CD4-positive, alpha-beta T cell treated with Interleukin-6 at 100 ng/mL for 8 hours (primary cell): ENCODE results near the gene PRAMEF25.
"Not testable (repeated sequence)": the region's sequence is repeated elsewhere in the genome, so short reads cannot be mapped to it uniquely, and the experiment has no call there.

Source experiments
- DNase-seq: peaks from one replicate; pipeline ENCODE4 v3.0.0-alpha.2; 2020; ENCODE audit warnings: mixed read lengths, low spot score

PRAMEF25 gene

DNA sequence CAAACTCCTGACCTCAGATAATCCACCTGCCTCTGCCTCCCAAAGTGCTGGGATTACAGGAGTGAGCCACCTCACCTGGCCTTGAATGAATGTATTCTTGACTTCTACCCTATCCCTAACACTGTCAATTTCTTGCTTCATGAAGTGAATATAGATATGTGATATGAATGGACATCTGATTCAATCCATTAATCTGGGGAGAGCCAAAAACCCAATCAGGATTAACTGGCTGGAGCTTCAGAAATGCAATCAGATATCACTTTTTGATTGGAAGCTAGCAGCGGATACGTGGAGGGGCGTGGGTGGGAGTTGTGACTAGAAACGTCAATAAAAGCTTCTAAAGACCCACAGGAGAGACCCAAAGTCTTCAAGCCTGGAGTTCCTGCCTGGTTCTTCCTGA is at the start of gene PRAMEF25:
TSS of gene PRAMEF25 (plus strand) at position 301 of the 400 bp plus-strand sequence. CDS start 2,920 bp downstream, outside the sequence.
- DNase-seq, result not testable (repeated sequence)

- not testable (repeated sequence) for DNase-seq
These were observed 14.1 kb upstream of the PRAMEF25 start, which contains the start of gene PRAMEF27 for GRCh38 chr1:13056475-13056874. Gene PRAMEF27 (minus strand): TSS chr1:13056575. CDS start chr1:13053659, 2,916 bp downstream.

DNA sequence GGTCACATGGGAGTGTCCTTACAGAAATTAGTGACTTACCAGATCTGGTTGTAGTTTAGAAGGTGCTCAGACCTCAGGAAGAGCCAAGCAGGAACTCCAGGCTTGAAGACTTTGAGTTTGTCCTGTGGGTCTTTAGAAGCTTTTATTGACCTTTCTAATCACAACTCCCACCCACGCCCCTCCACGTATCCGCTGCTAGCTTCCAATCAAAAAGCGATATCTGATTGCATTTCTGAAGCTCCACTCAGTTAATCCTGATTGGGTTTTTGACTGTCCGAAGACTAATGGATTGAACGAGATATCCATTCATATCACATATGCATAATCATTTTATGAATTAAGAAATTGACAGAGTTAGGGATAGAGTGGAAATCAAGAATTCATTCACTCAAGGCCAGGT is 46.2 kb downstream of the PRAMEF25 start, which contains the start of gene HNRNPCL2:
TSS of gene HNRNPCL2 (minus strand) at position 101 of the 400 bp plus-strand sequence. CDS start 454 bp downstream, outside the sequence.
- DNase-seq, result not testable (repeated sequence)
